ENCODE results near the gene NEXN.
"Not testable (repeated sequence)": the region's sequence is repeated elsewhere in the genome, so short reads cannot be mapped to it uniquely, and the experiment has no call there.

NEXN gene

GRCh38 chr1:77970192-77970591 lies 81.8 kb downstream of the NEXN start:
- no peak overlapping the region for H3K9ac ChIP-seq (ENCODE audit: low read depth, low read length)
- H3K9me3 ChIP-seq (replicated peaks; ENCODE audit: low read length): no peaks in the 10 kb centered on the region
- no peak overlapping the region for H3K4me3 ChIP-seq (ENCODE audit: low read length)
- no peak overlapping the region for H3K4me2 ChIP-seq (ENCODE audit: low read length)
- peaks cover 59% of the 10 kb centered on the region for H3K36me3 ChIP-seq (ENCODE audit: insufficient read depth, low read length)
- H3K4me1 ChIP-seq (ENCODE audit: control insufficient read depth, insufficient read depth, low read length): peaks cover 6% of the 10 kb centered on the region
- no peaks in the 10 kb centered on the region for H3K27me3 ChIP-seq (ENCODE audit: control insufficient read depth, insufficient read depth, low read length)

GRCh38 chr1:77972080-77972479 lies 83.7 kb downstream of the NEXN start:
- Histone ChIP-seq H3K4me3 (ENCODE audit: low read length) (no peak overlapping the region), H3K4me1 (ENCODE audit: control insufficient read depth, insufficient read depth, low read length) (peaks cover 11% of the 10 kb centered on the region), H3K27me3 (ENCODE audit: control insufficient read depth, insufficient read depth, low read length) (no peaks in the 10 kb centered on the region), H3K9me3 (replicated peaks; ENCODE audit: low read length) (no peaks in the 10 kb centered on the region), H3K36me3 (ENCODE audit: insufficient read depth, low read length) (peaks cover 49% of the 10 kb centered on the region), H3K4me2 (ENCODE audit: low read length) (no peak overlapping the region), H3K9ac (ENCODE audit: low read depth, low read length) (no peak overlapping the region)

- Histone ChIP-seq H3K4me1 (ENCODE audit: control insufficient read depth, insufficient read depth, low read length) (peaks cover 11% of the 10 kb centered on the region), H3K4me3 (ENCODE audit: low read length) (peak overlapping the region; percentile 77), H3K9ac (ENCODE audit: low read depth, low read length) (peak overlapping the region; percentile 97), H3K36me3 (ENCODE audit: insufficient read depth, low read length) (peaks cover 32% of the 10 kb centered on the region), H3K9me3 (replicated peaks; ENCODE audit: low read length) (no peaks in the 10 kb centered on the region), H3K4me2 (ENCODE audit: low read length) (peak overlapping the region; percentile 92), H3K27me3 (ENCODE audit: control insufficient read depth, insufficient read depth, low read length) (no peaks in the 10 kb centered on the region)
Measured at GRCh38 chr1:77975386-77975785, 87.0 kb downstream of the NEXN start.

- Histone ChIP-seq H3K9me3 (replicated peaks; ENCODE audit: low read length) (no peaks in the 10 kb centered on the region), H3K27me3 (ENCODE audit: control insufficient read depth, insufficient read depth, low read length) (no peaks in the 10 kb centered on the region), H3K4me3 (ENCODE audit: low read length) (peak overlapping the region; percentile 77), H3K4me1 (ENCODE audit: control insufficient read depth, insufficient read depth, low read length) (peaks cover 16% of the 10 kb centered on the region), H3K4me2 (ENCODE audit: low read length) (peak overlapping the region; percentile 92), H3K9ac (ENCODE audit: low read depth, low read length) (peak overlapping the region; percentile 97), H3K36me3 (ENCODE audit: insufficient read depth, low read length) (peaks cover 28% of the 10 kb centered on the region)
Measured at GRCh38 chr1:77975907-77976306, 87.5 kb downstream of the NEXN start.

- Histone ChIP-seq H3K9ac (ENCODE audit: low read depth, low read length) (peak overlapping the region; percentile 97), H3K36me3 (ENCODE audit: insufficient read depth, low read length) (peaks cover 23% of the 10 kb centered on the region), H3K4me1 (ENCODE audit: control insufficient read depth, insufficient read depth, low read length) (peaks cover 16% of the 10 kb centered on the region), H3K4me3 (ENCODE audit: low read length) (peak overlapping the region; percentile 77), H3K27me3 (ENCODE audit: control insufficient read depth, insufficient read depth, low read length) (no peaks in the 10 kb centered on the region), H3K4me2 (ENCODE audit: low read length) (peak overlapping the region; percentile 92), H3K9me3 (replicated peaks; ENCODE audit: low read length) (no peaks in the 10 kb centered on the region)
Measured at GRCh38 chr1:77976433-77977076, 88.1 kb downstream of the NEXN start.

DNA sequence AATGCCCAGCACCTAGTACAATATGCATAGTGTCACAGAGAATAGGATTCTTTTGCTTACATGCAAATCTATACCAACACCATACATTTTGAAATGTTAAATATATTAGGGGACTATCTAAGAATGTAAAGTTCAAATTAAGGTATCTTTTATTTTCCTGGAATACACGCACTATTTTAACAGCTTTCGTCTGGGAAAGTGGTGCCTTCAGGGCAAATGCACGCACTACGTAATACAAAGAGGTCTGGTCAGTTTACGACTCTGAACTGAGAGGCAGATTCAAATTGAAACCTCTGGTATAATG lies 89.5 kb downstream of the NEXN start:
- peaks cover 16% of the 10 kb centered on the region for H3K4me1 ChIP-seq (ENCODE audit: control insufficient read depth, insufficient read depth, low read length)
- H3K36me3 ChIP-seq (ENCODE audit: insufficient read depth, low read length): peaks cover 19% of the 10 kb centered on the region
- no peaks in the 10 kb centered on the region for H3K9me3 ChIP-seq (replicated peaks; ENCODE audit: low read length)
- H3K4me3 ChIP-seq (ENCODE audit: low read length): peak overlapping the region; percentile 77
- no peaks in the 10 kb centered on the region for H3K27me3 ChIP-seq (ENCODE audit: control insufficient read depth, insufficient read depth, low read length)
- H3K4me2 ChIP-seq (ENCODE audit: low read length): peak overlapping the region; percentile 92
- H3K9ac ChIP-seq (ENCODE audit: low read depth, low read length): peak overlapping the region; percentile 97

DNA sequence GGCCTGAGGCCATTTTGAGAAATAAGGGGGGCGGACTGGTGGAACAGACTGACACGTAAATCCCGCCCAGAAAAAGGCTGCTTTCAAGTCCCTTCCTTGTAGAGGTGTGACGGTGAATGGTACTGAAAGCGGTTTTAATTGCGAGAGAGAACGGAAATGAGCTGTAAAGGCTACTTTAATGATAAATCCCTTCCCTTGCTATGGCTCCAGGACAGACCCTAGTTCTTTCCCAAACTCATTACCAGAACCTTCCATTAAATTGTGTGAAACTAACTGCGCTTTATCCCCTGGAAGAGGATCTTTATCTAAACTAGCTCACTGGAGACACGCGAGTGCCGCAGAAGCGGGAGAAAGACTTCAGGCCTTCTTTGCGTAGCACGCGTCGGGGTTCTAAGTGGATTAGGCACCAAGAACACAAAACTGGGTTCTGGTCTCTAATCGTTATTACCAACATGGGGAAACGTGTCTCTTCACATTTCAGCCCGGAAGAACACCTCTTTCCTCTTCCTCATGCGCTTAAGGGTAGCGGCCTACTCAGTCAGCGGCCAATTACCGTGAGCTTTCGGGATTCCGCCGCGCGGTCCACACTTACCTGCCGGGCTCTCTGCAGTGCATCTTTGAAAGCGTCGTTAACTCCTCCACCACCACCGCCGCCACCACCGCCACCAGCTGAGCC lies 90.0 kb downstream of the NEXN start:
- Histone ChIP-seq H3K9ac (ENCODE audit: low read depth, low read length) (peak overlapping the region; percentile 97), H3K4me2 (ENCODE audit: low read length) (peak overlapping the region; percentile 92), H3K4me1 (ENCODE audit: control insufficient read depth, insufficient read depth, low read length) (peaks cover 16% of the 10 kb centered on the region), H3K36me3 (ENCODE audit: insufficient read depth, low read length) (peaks cover 19% of the 10 kb centered on the region), H3K4me3 (ENCODE audit: low read length) (peak overlapping the region; percentile 77), H3K9me3 (replicated peaks; ENCODE audit: low read length) (no peaks in the 10 kb centered on the region), H3K27me3 (ENCODE audit: control insufficient read depth, insufficient read depth, low read length) (no peaks in the 10 kb centered on the region)

DNA sequence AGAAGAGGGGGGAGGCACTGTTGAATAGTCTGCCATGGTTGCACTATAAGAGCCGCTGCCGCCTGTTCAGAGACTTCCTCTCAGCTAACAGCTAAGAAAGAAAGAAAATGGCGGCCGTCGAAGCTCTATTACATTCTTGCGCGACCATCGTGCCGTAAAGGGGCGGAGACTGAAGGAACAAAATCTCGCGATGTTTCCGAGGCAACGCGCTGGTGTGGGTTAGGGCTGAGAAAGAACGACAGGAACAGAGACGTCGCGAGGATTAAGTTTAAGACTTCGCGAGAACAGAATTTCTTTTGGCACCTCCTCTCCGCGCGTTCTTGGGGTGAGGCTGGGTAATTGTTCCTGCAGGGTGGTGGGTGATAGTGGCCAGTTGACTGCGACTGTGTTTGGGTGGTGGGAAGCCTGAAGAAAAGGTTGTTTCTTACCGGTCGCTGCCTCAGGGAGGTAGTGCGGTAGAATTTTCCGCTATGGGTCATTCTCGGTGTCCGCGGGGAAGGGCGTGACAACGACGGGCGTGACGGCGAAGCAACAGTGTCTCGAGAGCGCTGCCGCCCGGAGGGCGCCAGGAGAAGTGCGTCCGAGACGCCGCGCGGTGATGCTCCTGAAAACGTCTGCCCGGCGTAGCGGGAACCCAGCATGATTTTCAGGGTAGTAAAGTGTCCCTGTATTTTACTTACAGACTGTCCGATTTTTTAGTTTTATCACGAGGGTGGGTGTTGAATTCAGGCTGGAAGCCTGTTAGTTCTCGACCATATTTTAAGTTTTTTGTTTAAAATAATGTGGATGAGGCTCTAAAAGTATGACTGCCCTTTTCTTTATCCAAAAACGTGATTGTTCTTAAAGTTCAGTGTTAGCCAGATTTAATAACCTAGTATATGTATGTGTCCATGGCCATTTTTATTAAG lies 90.8 kb downstream of the NEXN start, which contains the start of gene FUBP1:
FUBP1 (minus strand) TSS at position 104 of the 908 bp plus-strand sequence; CDS start at position 36, 68 bp downstream.
- Histone ChIP-seq H3K4me1 (ENCODE audit: control insufficient read depth, insufficient read depth, low read length) (peaks cover 16% of the 10 kb centered on the region), H3K27me3 (ENCODE audit: control insufficient read depth, insufficient read depth, low read length) (no peaks in the 10 kb centered on the region), H3K9ac (ENCODE audit: low read depth, low read length) (peak within 1 kb of the TSS; percentile 97), H3K36me3 (ENCODE audit: insufficient read depth, low read length) (peaks cover 23% of the 10 kb centered on the region), H3K4me2 (ENCODE audit: low read length) (peak within 1 kb of the TSS; percentile 92), H3K9me3 (replicated peaks; ENCODE audit: low read length) (no peaks in the 10 kb centered on the region), H3K4me3 (ENCODE audit: low read length) (peak within 1 kb of the TSS; percentile 77)

GRCh38 chr1:77983352-77983996 lies 95.0 kb downstream of the NEXN start:
- H3K4me2 ChIP-seq (ENCODE audit: low read length); H3K9me3 ChIP-seq (replicated peaks; ENCODE audit: low read length); H3K9ac ChIP-seq (ENCODE audit: low read depth, low read length); H3K4me1 ChIP-seq (ENCODE audit: control insufficient read depth, insufficient read depth, low read length); H3K27me3 ChIP-seq (ENCODE audit: control insufficient read depth, insufficient read depth, low read length); H3K4me3 ChIP-seq (ENCODE audit: low read length); H3K36me3 ChIP-seq (ENCODE audit: insufficient read depth, low read length): not testable (repeated sequence)

DNA sequence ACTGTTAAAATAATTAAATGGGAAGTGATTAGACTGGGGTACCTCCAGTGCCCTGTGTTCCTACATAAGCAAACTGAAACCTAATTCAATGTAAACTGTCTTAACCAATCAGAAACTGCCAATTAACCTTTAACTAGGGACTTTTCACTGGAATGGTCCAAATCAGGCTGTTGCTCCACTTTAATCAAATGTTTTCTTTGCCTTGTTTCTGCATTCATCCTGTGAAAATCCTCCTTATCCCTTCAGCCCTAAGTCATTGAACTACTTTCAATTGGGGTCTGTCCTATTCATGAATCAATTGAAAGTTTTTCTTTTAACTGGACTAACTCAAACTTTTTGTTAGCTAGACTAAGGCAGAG lies 95.6 kb downstream of the NEXN start:
- peaks cover 4% of the 10 kb centered on the region for H3K36me3 ChIP-seq (ENCODE audit: insufficient read depth, low read length)
- no peaks in the 10 kb centered on the region for H3K9me3 ChIP-seq (replicated peaks; ENCODE audit: low read length)
- no peak overlapping the region for H3K4me2 ChIP-seq (ENCODE audit: low read length)
- no peak overlapping the region for H3K9ac ChIP-seq (ENCODE audit: low read depth, low read length)
- no peak overlapping the region for H3K4me3 ChIP-seq (ENCODE audit: low read length)
- peaks cover 8% of the 10 kb centered on the region for H3K4me1 ChIP-seq (ENCODE audit: control insufficient read depth, insufficient read depth, low read length)
- H3K27me3 ChIP-seq (ENCODE audit: control insufficient read depth, insufficient read depth, low read length): no peaks in the 10 kb centered on the region

DNA sequence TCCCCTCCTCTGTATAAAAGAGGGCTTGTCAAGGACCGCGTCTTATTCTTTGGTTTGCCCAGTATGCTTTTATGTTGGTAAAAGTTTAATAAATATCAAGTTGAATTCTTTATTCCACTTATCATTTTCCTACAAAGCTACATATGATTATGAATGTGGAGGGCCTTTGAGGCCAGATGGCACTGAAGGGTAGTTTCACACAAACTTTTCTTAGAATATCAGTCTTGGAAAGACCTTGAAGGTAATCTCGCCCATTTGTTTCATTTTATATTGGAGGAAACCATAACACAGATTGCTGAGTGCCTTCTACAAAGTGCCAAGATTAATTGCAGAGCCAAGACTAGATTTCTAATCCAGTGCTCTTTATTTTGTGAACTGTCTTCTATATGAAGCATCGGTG lies 96.2 kb downstream of the NEXN start:
- Histone ChIP-seq H3K4me3 (ENCODE audit: low read length) (no peak overlapping the region), H3K4me2 (ENCODE audit: low read length) (no peak overlapping the region), H3K9me3 (replicated peaks; ENCODE audit: low read length) (no peaks in the 10 kb centered on the region), H3K4me1 (ENCODE audit: control insufficient read depth, insufficient read depth, low read length) (peaks cover 8% of the 10 kb centered on the region), H3K27me3 (ENCODE audit: control insufficient read depth, insufficient read depth, low read length) (no peaks in the 10 kb centered on the region), H3K9ac (ENCODE audit: low read depth, low read length) (no peak overlapping the region), H3K36me3 (ENCODE audit: insufficient read depth, low read length) (peaks cover 4% of the 10 kb centered on the region)
